Measurements from ENCODE around the gene ADGRV1.

DNA sequence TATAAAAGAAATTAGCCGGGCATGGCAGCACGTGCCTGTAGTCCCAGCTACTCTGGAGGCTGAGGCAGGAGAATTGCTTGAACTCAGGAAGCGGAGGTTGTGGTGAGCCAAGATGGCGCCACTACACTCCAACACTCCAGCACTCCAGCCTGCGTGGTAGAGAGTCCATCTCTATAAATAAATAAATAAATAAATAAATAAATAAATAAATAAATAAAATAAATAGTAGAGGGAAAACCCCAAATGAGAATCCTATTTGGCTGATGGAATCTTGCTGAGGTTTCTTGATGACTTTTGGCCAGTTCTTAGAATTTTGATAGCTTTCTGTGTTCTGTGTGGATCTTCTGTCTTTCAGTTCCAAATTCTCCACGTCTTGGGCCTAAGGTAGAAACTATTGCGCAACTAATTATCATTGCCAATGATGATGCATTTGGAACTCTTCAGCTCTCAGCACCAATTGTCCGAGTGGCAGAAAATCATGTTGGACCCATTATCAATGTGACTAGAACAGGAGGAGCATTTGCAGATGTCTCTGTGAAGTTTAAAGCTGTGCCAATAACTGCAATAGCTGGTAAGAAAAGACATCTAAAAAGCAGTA lies 126.9 kb downstream of the ADGRV1 start:
- TF ChIP-seq EP300 (IDR thresholded peaks at IDR 0.05) (no peak), POLR2A (IDR thresholded peaks at IDR 0.05) (no peak)
- TF ChIP-seq, protein P1, sequence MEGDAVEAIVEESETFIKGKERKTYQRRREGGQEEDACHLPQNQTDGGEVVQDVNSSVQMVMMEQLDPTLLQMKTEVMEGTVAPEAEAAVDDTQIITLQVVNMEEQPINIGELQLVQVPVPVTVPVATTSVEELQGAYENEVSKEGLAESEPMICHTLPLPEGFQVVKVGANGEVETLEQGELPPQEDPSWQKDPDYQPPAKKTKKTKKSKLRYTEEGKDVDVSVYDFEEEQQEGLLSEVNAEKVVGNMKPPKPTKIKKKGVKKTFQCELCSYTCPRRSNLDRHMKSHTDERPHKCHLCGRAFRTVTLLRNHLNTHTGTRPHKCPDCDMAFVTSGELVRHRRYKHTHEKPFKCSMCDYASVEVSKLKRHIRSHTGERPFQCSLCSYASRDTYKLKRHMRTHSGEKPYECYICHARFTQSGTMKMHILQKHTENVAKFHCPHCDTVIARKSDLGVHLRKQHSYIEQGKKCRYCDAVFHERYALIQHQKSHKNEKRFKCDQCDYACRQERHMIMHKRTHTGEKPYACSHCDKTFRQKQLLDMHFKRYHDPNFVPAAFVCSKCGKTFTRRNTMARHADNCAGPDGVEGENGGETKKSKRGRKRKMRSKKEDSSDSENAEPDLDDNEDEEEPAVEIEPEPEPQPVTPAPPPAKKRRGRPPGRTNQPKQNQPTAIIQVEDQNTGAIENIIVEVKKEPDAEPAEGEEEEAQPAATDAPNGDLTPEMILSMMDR (IDR thresholded peaks at IDR 0.05), result no peak

All from tibial nerve (tissue), 4 donors.